Gastroesophageal sphincter (tissue), 4 donors: Measurements from ENCODE around the gene MARK2. TPM values are rescaled to one million over a fixed set of nuclear protein-coding genes. Genes with fewer than 3 reads are reported as not detected.

Experiments
- ATAC-seq: fragments of 150-250 bp; one replicate; pipeline ENCODE4 v1.9.1; 2016; ENCODE audit warnings: mild to moderate bottlenecking, moderate library complexity
- H3K27ac ChIP-seq, 4 donors: fragments of 200-600 bp; sonication (generic) in 3 of 4; 1 replicate in 3 of 4; 2 replicates in 1 of 4; pipeline ENCODE4 v1.5.1; 2016 to 2019
- H3K27me3 ChIP-seq: fragments of 200-600 bp; sonication (generic); one replicate; pipeline ENCODE4 v1.5.1; 2019
- H3K36me3 ChIP-seq, 2 donors: fragments of 200-600 bp; sonication (generic); one replicate each; pipeline ENCODE4 v1.5.1; 2019; ENCODE audit warnings: control low read depth in 1 of 2
- H3K4me1 ChIP-seq, 3 donors: fragments of 200-600 bp; sonication (generic); 1 replicate in 2 of 3; 2 replicates in 1 of 3; pipeline ENCODE4 v1.5.1; 2016 to 2019; ENCODE audit warnings: control low read depth in 2 of 3
- H3K4me3 ChIP-seq, 2 donors: fragments of 200-600 bp; sonication (generic); one replicate each; pipeline ENCODE4 v1.5.1; 2019; ENCODE audit warnings: mild to moderate bottlenecking in 1 of 2, moderate library complexity in 1 of 2
- H3K9me3 ChIP-seq, 3 donors: fragments of 200-600 bp; sonication (generic); one replicate each; pipeline ENCODE4 v1.5.1; 2017 to 2019; ENCODE audit warnings: control low read depth in 2 of 3
- EP300 ChIP-seq: sonication (generic); formaldehyde crosslinking; IDR thresholded peaks from one replicate; pipeline ENCODE4 v1.6.1; 2017; ENCODE audit warnings: antibody characterized with exemption, mild to moderate bottlenecking
- POLR2A ChIP-seq, 2 donors: fragments of 450-650 bp; IDR thresholded peaks; one replicate each; pipeline ENCODE4 v1.6.1; 2017; ENCODE audit warnings: antibody characterized with exemption in 2 of 2, mild to moderate bottlenecking in 2 of 2, moderate library complexity in 1 of 2
- POLR2AphosphoS5 ChIP-seq: sonication (generic); formaldehyde crosslinking; IDR thresholded peaks from one replicate; pipeline ENCODE4 v1.6.1; 2017; ENCODE audit warnings: antibody characterized with exemption
- WGBS, 2 donors: methylation state at CpG; one replicate each; pipeline ENCODE4 v1.1.5; 2018; ENCODE audit warnings: low coverage in 1 of 2; 5-methylcytosine and 5-hydroxymethylcytosine counted together
- total RNA-seq, 4 donors: library from RNA; depleted of rRNA; stranded (reverse); fragments of >200 nt; gene quantifications; one replicate each; pipeline ENCODE4 v1.1.0, GENCODE V29; 2016
- TF ChIP-seq, protein P1 (sequence below), 4 experiments: fragments of 200-600 bp in 2 of 4; fragments of 450-650 bp in 2 of 4; sonication (generic) in 1 of 4; IDR thresholded peaks; one replicate each; pipeline ENCODE4 v1.5.1; 2017 to 2019; ENCODE audit warnings: antibody characterized with exemption in 4 of 4, mild to moderate bottlenecking in 2 of 4, moderate library complexity in 2 of 4

MARK2 gene
- total RNA-seq, 4 donors from 2014 or later, result 17.4 to 42.5 (median 23.8) TPM

DNA sequence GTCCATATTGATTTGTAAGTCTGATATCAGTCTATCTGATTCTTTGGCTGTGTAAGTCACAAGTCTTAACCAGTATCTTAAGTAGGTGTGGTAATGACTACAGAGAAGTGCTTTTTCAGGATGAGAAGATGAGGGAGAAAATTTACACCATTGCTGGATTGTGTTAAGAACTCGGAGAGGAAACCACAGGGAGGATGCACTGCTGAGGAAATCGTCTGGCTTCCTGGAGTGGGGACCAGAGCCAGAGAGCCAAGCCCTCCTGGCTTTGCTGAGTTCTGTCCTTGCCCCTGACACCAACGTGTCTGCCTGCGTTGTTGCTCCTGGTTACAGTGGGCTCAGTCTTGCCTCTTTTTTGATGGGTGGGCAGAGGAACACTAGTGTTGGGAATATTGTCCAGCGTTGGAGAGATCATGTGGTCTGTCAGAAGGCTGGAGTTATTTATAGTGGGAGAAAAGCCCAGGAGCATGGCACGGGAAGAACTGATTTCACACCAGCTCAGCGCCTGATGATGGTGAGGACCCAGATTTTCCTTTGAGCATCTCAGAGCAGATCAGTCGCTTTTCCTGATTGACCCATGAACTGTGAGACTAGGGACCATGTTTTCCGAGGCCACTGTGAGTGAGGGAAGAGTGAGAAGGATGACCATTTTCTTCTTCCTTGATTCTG lies 29.6 kb downstream of the MARK2 start:
- H3K9me3 ChIP-seq, result no peaks in the 10 kb centered on the region
- H3K27ac ChIP-seq, result peak overlapping the region in 2 of 4 donors; percentile 0 to 25
- no peaks in the 10 kb centered on the region for H3K27me3 ChIP-seq
- WGBS, 2 donors, result 28 to 30% methylated on average over 5 to 6 of the region's 9 CpGs
- H3K4me1 ChIP-seq, result peaks cover 2 to 90% (median 46%) of the 10 kb centered on the region in 3 donors
- no peak overlapping the region for H3K4me3 ChIP-seq
- peaks cover 0 to 3% of the 10 kb centered on the region in 2 donors for H3K36me3 ChIP-seq
- TF ChIP-seq POLR2AphosphoS5 (no peak), EP300 (no peak), POLR2A (IDR thresholded peaks at IDR 0.05) (no peak)
- TF ChIP-seq, protein P1, sequence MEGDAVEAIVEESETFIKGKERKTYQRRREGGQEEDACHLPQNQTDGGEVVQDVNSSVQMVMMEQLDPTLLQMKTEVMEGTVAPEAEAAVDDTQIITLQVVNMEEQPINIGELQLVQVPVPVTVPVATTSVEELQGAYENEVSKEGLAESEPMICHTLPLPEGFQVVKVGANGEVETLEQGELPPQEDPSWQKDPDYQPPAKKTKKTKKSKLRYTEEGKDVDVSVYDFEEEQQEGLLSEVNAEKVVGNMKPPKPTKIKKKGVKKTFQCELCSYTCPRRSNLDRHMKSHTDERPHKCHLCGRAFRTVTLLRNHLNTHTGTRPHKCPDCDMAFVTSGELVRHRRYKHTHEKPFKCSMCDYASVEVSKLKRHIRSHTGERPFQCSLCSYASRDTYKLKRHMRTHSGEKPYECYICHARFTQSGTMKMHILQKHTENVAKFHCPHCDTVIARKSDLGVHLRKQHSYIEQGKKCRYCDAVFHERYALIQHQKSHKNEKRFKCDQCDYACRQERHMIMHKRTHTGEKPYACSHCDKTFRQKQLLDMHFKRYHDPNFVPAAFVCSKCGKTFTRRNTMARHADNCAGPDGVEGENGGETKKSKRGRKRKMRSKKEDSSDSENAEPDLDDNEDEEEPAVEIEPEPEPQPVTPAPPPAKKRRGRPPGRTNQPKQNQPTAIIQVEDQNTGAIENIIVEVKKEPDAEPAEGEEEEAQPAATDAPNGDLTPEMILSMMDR (IDR thresholded peaks at IDR 0.05), result no peak
- no peak for ATAC-seq

DNA sequence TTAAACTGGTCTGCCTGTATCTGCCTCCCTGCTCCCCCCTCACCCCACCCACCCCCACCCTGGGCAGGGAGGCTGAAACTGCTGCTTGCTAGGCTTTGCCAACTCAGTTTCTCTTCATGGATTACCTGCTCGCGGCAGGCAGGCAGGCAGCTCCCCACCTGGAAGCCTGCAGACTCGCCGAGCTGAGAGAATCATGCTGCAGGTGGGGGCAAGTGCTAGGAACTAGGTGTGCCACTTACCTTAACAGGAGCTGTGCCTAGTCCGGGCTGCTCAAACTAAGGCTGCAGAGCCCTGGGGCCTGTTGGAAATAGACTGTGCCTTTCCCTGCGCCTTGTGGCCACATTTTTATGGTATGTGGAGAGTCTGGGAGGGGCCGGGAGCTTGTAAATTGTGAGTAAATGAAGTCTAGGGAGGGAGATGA lies 30.3 kb downstream of the MARK2 start:
- ATAC-seq, result no peak
- peaks cover 2 to 97% (median 53%) of the 10 kb centered on the region in 3 donors for H3K4me1 ChIP-seq
- H3K27ac ChIP-seq, result no peak overlapping the region
- TF ChIP-seq EP300 (no peak), POLR2A (IDR thresholded peaks at IDR 0.05) (no peak), POLR2AphosphoS5 (no peak)
- TF ChIP-seq, protein P1 (IDR thresholded peaks at IDR 0.05), result no peak
- WGBS, 2 donors, result no CpG with 5 or more reads among the region's 7 CpGs
- H3K9me3 ChIP-seq, result no peaks in the 10 kb centered on the region
- H3K4me3 ChIP-seq, result no peak overlapping the region
- no peaks in the 10 kb centered on the region for H3K36me3 ChIP-seq
- H3K27me3 ChIP-seq, result no peaks in the 10 kb centered on the region

DNA sequence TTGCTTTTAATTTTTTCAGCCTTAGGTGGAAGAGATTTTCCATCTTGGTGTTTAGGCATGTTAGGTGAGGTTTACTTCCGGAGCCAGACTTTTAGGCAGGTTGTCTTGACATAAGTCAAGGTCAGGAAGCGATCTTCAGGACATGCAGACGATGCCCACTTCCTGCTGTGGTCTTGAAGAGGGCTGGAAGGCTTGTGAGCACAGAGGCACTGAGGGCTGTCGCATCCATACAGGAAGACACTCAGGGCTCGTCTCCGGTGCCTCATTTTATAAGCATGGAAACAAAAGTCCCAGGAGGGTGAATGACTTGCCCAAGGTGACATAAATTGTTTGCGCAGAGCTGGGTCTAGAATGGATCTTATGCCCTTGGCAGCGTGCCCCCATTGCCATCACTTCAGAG lies 30.8 kb downstream of the MARK2 start:
- Histone ChIP-seq H3K4me3 (no peak overlapping the region), H3K27me3 (no peaks in the 10 kb centered on the region), H3K9me3 (no peaks in the 10 kb centered on the region), H3K36me3 (no peaks in the 10 kb centered on the region), H3K4me1 (peaks cover 2 to 100% (median 58%) of the 10 kb centered on the region in 3 donors), H3K27ac (peak overlapping the region in 2 of 4 donors; percentile 4 to 13)
- TF ChIP-seq POLR2A (IDR thresholded peaks at IDR 0.05) (no peak), POLR2AphosphoS5 (no peak), EP300 (no peak)
- TF ChIP-seq, protein P1 (IDR thresholded peaks at IDR 0.05), result no peak
- 40 to 100% methylated on average over 2 to 3 of the region's 8 CpGs for WGBS, 2 donors
- ATAC-seq, result no peak

DNA sequence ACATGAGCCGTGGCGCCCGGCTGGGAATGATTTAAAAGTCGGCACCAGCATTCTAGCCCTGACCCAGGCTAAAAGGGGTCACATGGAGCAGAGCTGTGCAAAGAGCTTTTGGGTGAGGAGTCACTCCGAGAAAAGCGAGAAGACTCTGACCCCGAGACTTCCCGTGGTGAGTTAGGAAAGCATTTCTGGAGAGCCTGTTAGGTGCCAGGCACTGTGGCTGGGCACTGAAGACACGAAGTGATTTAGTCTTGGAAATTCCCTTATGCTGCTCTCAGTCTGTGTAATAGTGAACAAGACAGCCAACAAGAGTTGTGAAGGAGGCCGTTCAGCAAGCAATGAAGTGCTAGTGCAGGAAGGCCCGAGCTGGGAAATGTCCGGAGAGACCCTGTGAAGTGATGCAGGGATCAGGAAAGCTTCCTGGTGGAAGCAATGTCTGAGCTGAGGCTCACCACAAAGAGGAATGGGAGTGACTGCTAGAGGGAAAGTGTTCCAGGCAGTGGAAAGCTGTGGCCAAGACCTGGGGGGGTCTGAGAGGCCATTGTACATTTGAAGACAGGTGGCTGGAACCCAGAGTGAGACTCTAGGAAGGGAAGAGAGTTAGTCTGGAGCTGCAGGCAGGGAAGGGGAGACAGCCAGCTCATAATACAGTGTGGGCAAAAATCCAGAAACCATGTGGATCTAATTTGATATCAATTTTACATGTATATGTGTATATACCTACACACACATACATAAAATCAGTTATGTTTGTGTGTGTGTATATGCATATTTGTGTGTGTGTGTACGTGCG lies 31.6 kb downstream of the MARK2 start:
- H3K4me1 ChIP-seq, result peaks cover 2 to 100% (median 57%) of the 10 kb centered on the region in 3 donors

More for the DNA sequence above, 31.6 kb downstream of the MARK2 start:
- H3K27me3 ChIP-seq, result no peaks in the 10 kb centered on the region
- no peaks in the 10 kb centered on the region for H3K36me3 ChIP-seq
- no peaks in the 10 kb centered on the region for H3K9me3 ChIP-seq
- H3K4me3 ChIP-seq, result no peak overlapping the region
- TF ChIP-seq POLR2A (IDR thresholded peaks at IDR 0.05) (no peak), EP300 (no peak), POLR2AphosphoS5 (no peak)
- TF ChIP-seq, protein P1 (IDR thresholded peaks at IDR 0.05), result no peak
- peak overlapping the region in 2 of 4 donors; percentile 4 to 13 for H3K27ac ChIP-seq
- WGBS, 2 donors, result 46 to 62% methylated on average over 9 to 14 of the region's 14 CpGs
- no peak for ATAC-seq
